Astrocyte of the cerebellum (primary cell): Measurements from ENCODE around the gene EPHA2.

Experiments
- DNase-seq: peaks from one replicate; pipeline ENCODE4 v3.0.0-alpha.2; 2011; ENCODE audit warnings: low read depth
- H3K4me3 ChIP-seq: 2 replicates; pipeline ENCODE4 v1.5.1; 2011; ENCODE audit warnings: mild to moderate bottlenecking, low read depth, low read length, moderate library complexity
- in situ Hi-C: cut with HindIII; loops from 2 replicates; pipeline ENCODE4 v1.10.0; 2017; ENCODE audit warnings: low sequenced_read_pairs
- TF ChIP-seq, protein P1 (sequence below): IDR thresholded peaks from 2 replicates; pipeline ENCODE4 v1.5.1; 2012; ENCODE audit warnings: low read length, low read depth, moderate library complexity, mild to moderate bottlenecking; ENCODE audit errors: missing control alignments

Gene EPHA2

DNA sequence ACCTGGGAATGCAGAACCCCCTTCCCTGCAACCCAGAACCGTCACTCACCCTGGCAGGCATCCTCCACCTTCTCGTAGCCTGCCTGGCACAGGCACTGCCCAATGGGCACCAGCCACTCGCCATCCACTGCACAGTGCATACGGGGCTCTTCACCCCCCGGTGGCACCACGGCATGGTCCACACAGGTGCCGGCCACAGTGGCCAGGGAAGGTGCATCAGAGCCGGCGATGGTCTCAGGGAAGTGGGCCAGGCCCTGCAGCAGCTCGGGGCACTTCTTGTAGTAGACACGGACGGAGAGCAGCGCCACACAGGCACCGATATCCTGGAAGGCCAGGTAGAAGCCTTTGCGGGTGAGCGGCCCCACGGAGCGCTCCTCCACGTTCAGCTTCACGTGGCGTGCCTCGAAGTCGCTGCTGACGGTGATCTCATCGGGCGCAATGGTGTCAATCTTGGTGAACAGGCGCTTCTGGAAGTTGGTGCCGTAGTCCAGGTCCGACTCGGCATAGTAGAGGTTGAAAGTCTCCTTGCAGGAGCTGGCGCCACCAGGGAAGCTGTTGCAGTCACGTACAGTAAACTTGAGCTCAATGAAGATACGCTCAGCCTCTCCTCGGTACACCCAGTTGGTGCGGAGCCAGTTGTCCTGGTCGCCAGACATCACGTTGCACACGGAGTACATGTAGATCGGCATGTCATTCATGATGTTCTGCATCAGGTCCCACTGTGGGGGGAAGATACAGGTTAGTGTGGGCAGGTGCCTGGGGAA lies 7.4 kb downstream of the EPHA2 start:
- in situ Hi-C loops, result no loop called here
- no peak for DNase-seq
- H3K4me3 ChIP-seq, result no peak overlapping the region
- TF ChIP-seq, protein P1, sequence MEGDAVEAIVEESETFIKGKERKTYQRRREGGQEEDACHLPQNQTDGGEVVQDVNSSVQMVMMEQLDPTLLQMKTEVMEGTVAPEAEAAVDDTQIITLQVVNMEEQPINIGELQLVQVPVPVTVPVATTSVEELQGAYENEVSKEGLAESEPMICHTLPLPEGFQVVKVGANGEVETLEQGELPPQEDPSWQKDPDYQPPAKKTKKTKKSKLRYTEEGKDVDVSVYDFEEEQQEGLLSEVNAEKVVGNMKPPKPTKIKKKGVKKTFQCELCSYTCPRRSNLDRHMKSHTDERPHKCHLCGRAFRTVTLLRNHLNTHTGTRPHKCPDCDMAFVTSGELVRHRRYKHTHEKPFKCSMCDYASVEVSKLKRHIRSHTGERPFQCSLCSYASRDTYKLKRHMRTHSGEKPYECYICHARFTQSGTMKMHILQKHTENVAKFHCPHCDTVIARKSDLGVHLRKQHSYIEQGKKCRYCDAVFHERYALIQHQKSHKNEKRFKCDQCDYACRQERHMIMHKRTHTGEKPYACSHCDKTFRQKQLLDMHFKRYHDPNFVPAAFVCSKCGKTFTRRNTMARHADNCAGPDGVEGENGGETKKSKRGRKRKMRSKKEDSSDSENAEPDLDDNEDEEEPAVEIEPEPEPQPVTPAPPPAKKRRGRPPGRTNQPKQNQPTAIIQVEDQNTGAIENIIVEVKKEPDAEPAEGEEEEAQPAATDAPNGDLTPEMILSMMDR, result no peak

- TF ChIP-seq, protein P1, result no peak
- no peak for DNase-seq
- no peak overlapping the region for H3K4me3 ChIP-seq
- in situ Hi-C loops, result no loop called here
These were observed 8.5 kb downstream of the EPHA2 start for GRCh38 chr1:16147156-16147926.

GRCh38 chr1:16146279-16147155 lies 9.4 kb downstream of the EPHA2 start:
- H3K4me3 ChIP-seq, result peak overlapping the region; percentile 25
- in situ Hi-C loops, result no loop called here
- peak; percentile 82 for DNase-seq

GRCh38 chr1:16145662-16146278 lies 10.1 kb downstream of the EPHA2 start:
- in situ Hi-C loops, result no loop called here
- peak; percentile 69 for DNase-seq
- peak overlapping the region; percentile 25 for H3K4me3 ChIP-seq
- TF ChIP-seq, protein P1, result no peak

More at GRCh38 chr1:16146279-16147155, 9.4 kb downstream of the EPHA2 start:
- TF ChIP-seq, protein P1, result no peak

DNA sequence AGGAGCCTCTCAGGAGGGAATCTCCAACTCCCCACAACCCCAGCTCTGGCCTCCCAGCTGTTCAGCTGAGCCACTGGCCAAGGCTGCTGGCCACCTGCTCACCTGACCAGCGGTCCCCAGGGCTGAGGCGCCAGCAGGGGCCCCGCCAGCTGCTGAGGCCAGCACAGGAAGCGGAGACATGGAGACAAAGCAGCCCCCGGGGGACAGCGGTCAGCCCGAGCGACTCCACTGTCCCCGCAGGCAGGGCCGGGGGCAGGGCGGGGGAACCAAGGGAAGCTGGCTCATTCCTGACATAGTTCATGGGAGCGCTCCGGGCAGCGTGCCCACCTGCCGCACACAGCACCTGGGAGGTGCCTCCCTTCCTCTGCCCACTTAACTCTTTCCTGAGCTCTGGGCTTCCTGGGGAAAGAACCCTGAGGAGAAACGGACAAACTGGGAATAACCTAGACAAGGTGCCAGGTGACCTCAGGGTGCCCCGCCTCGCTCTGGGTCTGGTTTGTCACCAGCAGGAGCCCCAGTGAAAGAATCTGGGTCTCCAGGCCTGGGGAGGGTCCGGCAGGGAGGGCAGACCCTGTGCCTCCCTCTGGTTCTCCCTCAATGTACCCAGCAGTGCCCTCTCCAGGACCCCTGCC lies 10.7 kb downstream of the EPHA2 start:
- in situ Hi-C loops, result no loop called here
- H3K4me3 ChIP-seq, result peak overlapping the region; percentile 25
- no peak for DNase-seq
- TF ChIP-seq, protein P1, result no peak
